Astrocyte (in vitro differentiated cells and primary cell): ENCODE data around the gene TSHZ1. TPM values are rescaled to one million over a fixed set of nuclear protein-coding genes. Genes with fewer than 3 reads are reported as not detected.

Source experiments
- DNase-seq: peaks from one replicate; pipeline ENCODE4 v3.0.0-alpha.2; 2010; ENCODE audit warnings: low read depth
- FAIRE-seq: peaks from 2 replicates; lab custom pipeline; 2011; peaks lifted over from hg19 to GRCh38; lab: Jason Lieb, UNC
- H2AFZ ChIP-seq: 2 replicates; pipeline ENCODE4 v1.6.0; 2012; ENCODE audit warnings: low read depth, low read length, inconsistent platforms
- H3K27ac ChIP-seq: 2 replicates; pipeline ENCODE4 v1.5.1; 2011; ENCODE audit warnings: low read depth, low read length, inconsistent platforms
- H3K27me3 ChIP-seq: 2 replicates; pipeline ENCODE4 v1.6.0; 2011; ENCODE audit warnings: low read length, inconsistent platforms; ENCODE audit not compliant: insufficient read depth
- H3K36me3 ChIP-seq: 2 replicates; pipeline ENCODE4 v1.5.1; 2011; ENCODE audit warnings: low read length, inconsistent platforms; ENCODE audit not compliant: insufficient read depth
- H3K4me1 ChIP-seq: 2 replicates; pipeline ENCODE4 v1.5.1; 2011; ENCODE audit warnings: low read length, inconsistent platforms; ENCODE audit not compliant: insufficient read depth
- H3K4me2 ChIP-seq: 2 replicates; pipeline ENCODE4 v1.6.0; 2012; ENCODE audit warnings: low read length, inconsistent platforms
- H3K4me3 ChIP-seq: 2 replicates; pipeline ENCODE4 v1.5.1; 2011; ENCODE audit warnings: low read depth, mild to moderate bottlenecking, low read length, inconsistent platforms; ENCODE audit not compliant: insufficient read depth
- H3K79me2 ChIP-seq: 2 replicates; pipeline ENCODE4 v1.6.0; 2012; ENCODE audit warnings: mild to moderate bottlenecking, low read length, inconsistent platforms; ENCODE audit not compliant: insufficient read depth
- H3K9ac ChIP-seq: 2 replicates; pipeline ENCODE4 v1.6.0; 2012; ENCODE audit warnings: mild to moderate bottlenecking, low read length, inconsistent platforms
- H3K9me3 ChIP-seq: 2 replicates; pipeline ENCODE4 v1.5.1; 2012; ENCODE audit warnings: low read depth, mild to moderate bottlenecking, low read length, inconsistent platforms; ENCODE audit not compliant: insufficient read depth
- H4K20me1 ChIP-seq: 2 replicates; pipeline ENCODE4 v1.6.0; 2012; ENCODE audit warnings: low read length, inconsistent platforms; ENCODE audit not compliant: insufficient read depth
- H3K27ac Mint-ChIP-seq: one replicate; pipeline ENCODE4 v1.8.0; 2021; ENCODE audit warnings: mild to moderate bottlenecking, mixed read lengths; ENCODE audit not compliant: unreplicated experiment
- H3K27me3 Mint-ChIP-seq: one replicate; pipeline ENCODE4 v1.8.0; 2021; ENCODE audit warnings: low read depth, mixed read lengths; ENCODE audit not compliant: unreplicated experiment
- H3K36me3 Mint-ChIP-seq: one replicate; pipeline ENCODE4 v1.8.0; 2021; ENCODE audit warnings: low read depth, mixed read lengths; ENCODE audit not compliant: unreplicated experiment
- H3K4me1 Mint-ChIP-seq: one replicate; pipeline ENCODE4 v1.8.0; 2021; ENCODE audit warnings: low read depth, mixed read lengths; ENCODE audit not compliant: unreplicated experiment
- H3K4me3 Mint-ChIP-seq: one replicate; pipeline ENCODE4 v1.8.0; 2021; ENCODE audit warnings: mild to moderate bottlenecking, moderate library complexity, mixed read lengths; ENCODE audit not compliant: unreplicated experiment
- H3K9me3 Mint-ChIP-seq: one replicate; pipeline ENCODE4 v1.8.0; 2021; ENCODE audit warnings: mild to moderate bottlenecking, mixed read lengths; ENCODE audit not compliant: unreplicated experiment
- EZH2 ChIP-seq: IDR thresholded peaks from 2 replicates; pipeline ENCODE4 v1.6.1; 2012; ENCODE audit warnings: mild to moderate bottlenecking, low read length, inconsistent platforms; ENCODE audit not compliant: insufficient read depth
- total RNA-seq: library from RNA; stranded (reverse); gene quantifications from 2 replicates; pipeline ENCODE4 v1.2.1, GENCODE V29; 2021
- TF ChIP-seq, protein P1 (sequence below): IDR thresholded peaks from 2 replicates; pipeline ENCODE4 v1.5.1; 2011; ENCODE audit warnings: low read depth, mild to moderate bottlenecking, inconsistent platforms, low read length, moderate library complexity; ENCODE audit not compliant: insufficient read depth

The TSHZ1 gene
- total RNA-seq, 1 donor from 2014 or later, result 2.9 TPM

DNA sequence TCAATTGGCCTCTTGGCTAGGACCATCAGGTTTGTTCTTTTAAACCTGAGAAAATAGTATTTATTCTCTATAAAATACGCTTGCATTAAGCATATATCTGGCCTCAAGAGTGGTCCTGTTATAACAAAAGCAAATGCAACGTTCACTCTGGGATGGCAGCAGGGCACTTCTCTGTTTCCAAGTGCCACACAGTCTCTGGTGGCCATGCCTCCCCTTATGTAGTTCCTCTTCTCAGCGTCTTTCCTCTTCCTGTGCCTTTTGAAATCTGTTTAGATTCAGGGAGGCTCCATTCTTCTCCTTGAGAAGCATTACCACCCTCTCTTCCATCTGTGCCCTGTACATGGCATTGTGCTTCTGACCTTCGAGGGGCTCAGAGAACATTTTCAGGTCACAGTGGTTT, 51.9 kb downstream of the TSHZ1 start:
- H3K27ac ChIP-seq, result no peak overlapping the region
- Mint-ChIP-seq H3K27ac (no peak overlapping the region), H3K36me3 (no peaks in the 10 kb centered on the region), H3K27me3 (peaks cover 3% of the 10 kb centered on the region), H3K4me3 (no peak overlapping the region), H3K4me1 (peaks cover under 1% of the 10 kb centered on the region), H3K9me3 (no peaks in the 10 kb centered on the region)
- no peak overlapping the region for H3K4me3 ChIP-seq
- H3K9me3 ChIP-seq, result no peaks in the 10 kb centered on the region
- no peaks in the 10 kb centered on the region for H3K27me3 ChIP-seq
- no peaks in the 10 kb centered on the region for H3K36me3 ChIP-seq
- peaks cover 3% of the 10 kb centered on the region for H3K79me2 ChIP-seq
- TF ChIP-seq, protein P1, sequence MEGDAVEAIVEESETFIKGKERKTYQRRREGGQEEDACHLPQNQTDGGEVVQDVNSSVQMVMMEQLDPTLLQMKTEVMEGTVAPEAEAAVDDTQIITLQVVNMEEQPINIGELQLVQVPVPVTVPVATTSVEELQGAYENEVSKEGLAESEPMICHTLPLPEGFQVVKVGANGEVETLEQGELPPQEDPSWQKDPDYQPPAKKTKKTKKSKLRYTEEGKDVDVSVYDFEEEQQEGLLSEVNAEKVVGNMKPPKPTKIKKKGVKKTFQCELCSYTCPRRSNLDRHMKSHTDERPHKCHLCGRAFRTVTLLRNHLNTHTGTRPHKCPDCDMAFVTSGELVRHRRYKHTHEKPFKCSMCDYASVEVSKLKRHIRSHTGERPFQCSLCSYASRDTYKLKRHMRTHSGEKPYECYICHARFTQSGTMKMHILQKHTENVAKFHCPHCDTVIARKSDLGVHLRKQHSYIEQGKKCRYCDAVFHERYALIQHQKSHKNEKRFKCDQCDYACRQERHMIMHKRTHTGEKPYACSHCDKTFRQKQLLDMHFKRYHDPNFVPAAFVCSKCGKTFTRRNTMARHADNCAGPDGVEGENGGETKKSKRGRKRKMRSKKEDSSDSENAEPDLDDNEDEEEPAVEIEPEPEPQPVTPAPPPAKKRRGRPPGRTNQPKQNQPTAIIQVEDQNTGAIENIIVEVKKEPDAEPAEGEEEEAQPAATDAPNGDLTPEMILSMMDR, result no peak
- TF ChIP-seq EZH2, result no peak
- FAIRE-seq (no peak), DNase-seq (no peak)
- no peak overlapping the region for H2AFZ ChIP-seq
- no peaks in the 10 kb centered on the region for H3K4me1 ChIP-seq
- no peak overlapping the region for H3K9ac ChIP-seq
- no peak overlapping the region for H3K4me2 ChIP-seq
- peaks cover 3% of the 10 kb centered on the region for H4K20me1 ChIP-seq

DNA sequence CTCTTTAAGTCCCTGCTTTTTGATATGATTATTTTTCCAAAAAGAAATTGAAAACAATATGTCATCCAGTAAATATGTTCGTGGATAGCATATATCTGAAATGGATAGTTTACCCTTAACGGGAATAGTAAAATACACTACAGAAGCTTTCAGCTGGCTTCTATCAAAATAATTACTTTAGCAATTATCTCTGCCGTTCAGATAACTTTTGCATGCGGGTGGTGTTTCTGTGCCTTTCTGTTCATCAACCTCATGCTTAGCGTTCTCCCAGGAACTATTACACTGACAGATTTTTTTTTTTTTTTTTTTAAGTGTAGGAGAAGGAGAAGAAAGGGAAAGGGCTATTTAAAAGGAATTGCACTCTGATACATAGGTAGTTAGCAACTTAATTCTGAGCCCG, 53.6 kb downstream of the TSHZ1 start:
- TF ChIP-seq, protein P1, result no peak
- no peak for TF ChIP-seq EZH2
- no peak overlapping the region for H3K4me3 Mint-ChIP-seq
- H2AFZ ChIP-seq, result no peak overlapping the region
- no peak for FAIRE-seq
- H3K36me3 Mint-ChIP-seq, result no peaks in the 10 kb centered on the region
- H3K36me3 ChIP-seq, result no peaks in the 10 kb centered on the region
- H3K9me3 Mint-ChIP-seq, result no peaks in the 10 kb centered on the region
- H3K4me1 Mint-ChIP-seq, result peaks cover 2% of the 10 kb centered on the region
- no peak for DNase-seq
- H3K4me1 ChIP-seq, result no peaks in the 10 kb centered on the region
- H3K4me3 ChIP-seq, result no peak overlapping the region
- no peak overlapping the region for H3K4me2 ChIP-seq
- H3K27ac ChIP-seq, result no peak overlapping the region
- H3K79me2 ChIP-seq, result no peaks in the 10 kb centered on the region
- no peak overlapping the region for H3K27ac Mint-ChIP-seq
- no peak overlapping the region for H3K9ac ChIP-seq
- H3K9me3 ChIP-seq, result no peaks in the 10 kb centered on the region
- no peaks in the 10 kb centered on the region for H3K27me3 ChIP-seq
- H3K27me3 Mint-ChIP-seq, result peaks cover 3% of the 10 kb centered on the region
- H4K20me1 ChIP-seq, result peaks cover 3% of the 10 kb centered on the region

DNA sequence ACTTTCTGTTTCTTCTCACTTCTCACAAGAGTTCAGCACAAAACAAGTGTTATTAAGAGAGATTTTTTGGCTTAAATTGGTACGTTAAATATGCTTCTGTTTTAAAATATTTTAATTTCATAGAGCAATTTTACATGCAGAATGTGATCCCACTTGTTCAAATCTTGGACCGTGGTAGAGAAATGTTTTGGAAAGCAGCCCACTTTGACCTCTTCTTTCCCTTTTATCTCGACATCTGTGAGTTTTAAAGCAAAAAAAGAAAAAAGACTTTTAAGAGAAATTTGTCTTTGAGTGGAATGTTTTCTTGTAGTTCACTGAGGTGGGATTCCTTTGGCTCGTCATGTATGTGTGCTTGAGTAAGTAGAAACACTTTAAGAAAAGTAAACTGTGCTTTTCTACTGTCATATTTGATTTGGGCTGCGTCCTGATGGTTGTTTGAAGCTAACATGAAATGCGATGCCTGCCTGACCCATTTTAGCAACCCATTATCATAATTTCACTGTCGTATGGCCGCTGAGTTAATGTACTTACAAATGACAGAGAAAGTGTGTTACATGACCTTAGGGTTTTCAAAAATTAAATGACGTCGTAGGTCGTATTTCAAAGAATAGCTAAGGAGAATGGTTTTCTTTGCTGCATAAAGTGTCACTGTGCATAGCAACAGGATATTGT, 54.5 kb downstream of the TSHZ1 start:
- TF ChIP-seq EZH2, result no peak
- Mint-ChIP-seq H3K36me3 (no peaks in the 10 kb centered on the region), H3K4me3 (no peak overlapping the region), H3K4me1 (peaks cover 2% of the 10 kb centered on the region), H3K27me3 (peaks cover 3% of the 10 kb centered on the region), H3K27ac (no peak overlapping the region), H3K9me3 (no peaks in the 10 kb centered on the region)
- FAIRE-seq (peak; percentile 5), DNase-seq (no peak)
- H3K9ac ChIP-seq, result no peak overlapping the region
- no peaks in the 10 kb centered on the region for H3K4me1 ChIP-seq
- no peaks in the 10 kb centered on the region for H3K27me3 ChIP-seq
- no peaks in the 10 kb centered on the region for H3K36me3 ChIP-seq
- H3K4me2 ChIP-seq, result no peak overlapping the region
- H3K27ac ChIP-seq, result no peak overlapping the region
- H3K9me3 ChIP-seq, result no peaks in the 10 kb centered on the region
- H2AFZ ChIP-seq, result no peak overlapping the region
- H3K4me3 ChIP-seq, result no peak overlapping the region
- H4K20me1 ChIP-seq, result no peaks in the 10 kb centered on the region
- no peaks in the 10 kb centered on the region for H3K79me2 ChIP-seq
